CD14-positive monocyte (primary cell): Measurements from ENCODE around the gene KRTAP19-2. TPM values are rescaled to one million over a fixed set of nuclear protein-coding genes. Genes with fewer than 3 reads are reported as not detected.

Experiments
- DNase-seq, 3 donors: peaks; one replicate each; pipeline ENCODE4 v3.0.0-alpha.2; 2011 to 2022
- H2AFZ ChIP-seq: 2 replicates; pipeline ENCODE4 v1.6.0; 2012; ENCODE audit warnings: mild to moderate bottlenecking, low read depth, low read length, inconsistent platforms; ENCODE audit not compliant: insufficient read depth, poor library complexity, severe bottlenecking
- H3K27ac ChIP-seq, 2 donors: 1 replicate in 1 of 2; 2 replicates in 1 of 2; pipeline ENCODE4 v1.5.1; 2012 to 2013; ENCODE audit warnings: low read length in 2 of 2, control low read depth in 1 of 2, inconsistent platforms in 1 of 2, low read depth in 1 of 2, mild to moderate bottlenecking in 1 of 2
- H3K27me3 ChIP-seq, 2 donors: one replicate each; pipeline versions ENCODE4 v1.6.0 to v1.6.1; 2011 to 2013; ENCODE audit warnings: low read length in 2 of 2; ENCODE audit not compliant: control insufficient read depth in 2 of 2, insufficient read depth in 2 of 2
- H3K36me3 ChIP-seq, 2 donors: replicated peaks in 1 of 2; 1 replicate in 1 of 2; 2 replicates in 1 of 2; pipeline versions ENCODE4 v1.5.1 to v1.6.1; 2012 to 2013; ENCODE audit warnings: low read length in 2 of 2, control low read depth in 1 of 2, inconsistent platforms in 1 of 2, mild to moderate bottlenecking in 1 of 2; ENCODE audit not compliant: insufficient read depth in 2 of 2, control insufficient read depth in 1 of 2
- H3K4me1 ChIP-seq, 2 donors: 1 replicate in 1 of 2; 2 replicates in 1 of 2; pipeline versions ENCODE4 v1.5.1 to v1.6.1; 2012 to 2013; ENCODE audit warnings: low read length in 2 of 2, control low read depth in 1 of 2, inconsistent platforms in 1 of 2, mild to moderate bottlenecking in 1 of 2, moderate library complexity in 1 of 2; ENCODE audit not compliant: insufficient read depth in 2 of 2, control insufficient read depth in 1 of 2
- H3K4me2 ChIP-seq: replicated peaks from 2 replicates; pipeline ENCODE3; 2012; ENCODE audit warnings: low read length, moderate library complexity, mild to moderate bottlenecking; ENCODE audit not compliant: poor library complexity, severe bottlenecking; ENCODE audit errors: extremely low read depth
- H3K4me3 ChIP-seq, 3 experiments: fragments of 200-600 bp in 1 of 3; sonication (generic) in 1 of 3; replicated peaks in 1 of 3; 1 replicate in 2 of 3; 2 replicates in 1 of 3; pipeline ENCODE4 v1.5.1; 2011 to 2013; ENCODE audit warnings: low read length in 3 of 3, mild to moderate bottlenecking in 3 of 3, control low read depth in 2 of 3, low read depth in 2 of 3, inconsistent platforms in 1 of 3, moderate library complexity in 1 of 3
- H3K79me2 ChIP-seq: 2 replicates; pipeline ENCODE4 v1.6.0; 2012; ENCODE audit warnings: mild to moderate bottlenecking, control low read depth, inconsistent platforms, low read length, moderate library complexity; ENCODE audit not compliant: insufficient read depth
- H3K9ac ChIP-seq: 2 replicates; pipeline ENCODE4 v1.6.0; 2017; ENCODE audit warnings: low read length, mild to moderate bottlenecking; ENCODE audit not compliant: insufficient read depth, poor library complexity, severe bottlenecking
- H3K9me3 ChIP-seq, 2 donors: replicated peaks in 1 of 2; 1 replicate in 1 of 2; 2 replicates in 1 of 2; pipeline versions ENCODE4 v1.5.1 to v1.6.1; 2012 to 2013; ENCODE audit warnings: low read length in 2 of 2, control low read depth in 1 of 2; ENCODE audit not compliant: control insufficient read depth in 1 of 2, insufficient read depth in 1 of 2
- H4K20me1 ChIP-seq: 2 replicates; pipeline ENCODE4 v1.6.0; 2012; ENCODE audit warnings: mild to moderate bottlenecking, low read length, control low read depth, moderate library complexity; ENCODE audit not compliant: insufficient read depth
- H3K27ac Mint-ChIP-seq, 7 donors: one replicate each; pipeline ENCODE4 v1.8.0; 2020; ENCODE audit warnings: mild to moderate bottlenecking in 7 of 7, mixed read lengths in 7 of 7, moderate library complexity in 6 of 7, inconsistent platforms in 2 of 7
- H3K27me3 Mint-ChIP-seq, 3 donors: one replicate each; pipeline ENCODE4 v1.8.0; 2021 to 2022; ENCODE audit warnings: low read depth in 3 of 3, mild to moderate bottlenecking in 3 of 3, mixed read lengths in 3 of 3, moderate library complexity in 3 of 3, inconsistent platforms in 1 of 3
- H3K36me3 Mint-ChIP-seq, 2 donors: one replicate each; pipeline ENCODE4 v1.8.0; 2020; ENCODE audit warnings: mixed read lengths in 2 of 2, inconsistent platforms in 1 of 2, mild to moderate bottlenecking in 1 of 2
- H3K4me1 Mint-ChIP-seq: one replicate; pipeline ENCODE4 v1.8.0; 2020; ENCODE audit warnings: mild to moderate bottlenecking, mixed read lengths
- H3K4me3 Mint-ChIP-seq, 2 donors: one replicate each; pipeline ENCODE4 v1.8.0; 2020; ENCODE audit warnings: mild to moderate bottlenecking in 2 of 2, mixed read lengths in 2 of 2, moderate library complexity in 1 of 2
- H3K9me3 Mint-ChIP-seq, 7 donors: one replicate each; pipeline ENCODE4 v1.8.0; 2020 to 2022; ENCODE audit warnings: mixed read lengths in 7 of 7, mild to moderate bottlenecking in 6 of 7, moderate library complexity in 6 of 7, inconsistent platforms in 2 of 7
- WGBS: methylation state at CpG from one replicate; pipeline ENCODE4 v1.1.5; 2013; ENCODE audit warnings: missing lambda C conversion rate; ENCODE audit not compliant: insufficient coverage; 5-methylcytosine and 5-hydroxymethylcytosine counted together
- intact Hi-C, 2 donors: fragments of 100-400 bp; cut with micrococcal nuclease; formaldehyde crosslinking; loops; one replicate each; pipeline versions ENCODE4 v1.15.0 to v1.15.1; 2023
- polyA plus RNA-seq, 3 donors: library from polyadenylated mRNA; depleted of rRNA in 1 of 3; unstranded in 2 of 3; stranded (reverse) in 1 of 3; fragments of 300-500 nt in 2 of 3; fragments of >200 nt in 1 of 3; fragmentation: Illumina TruSeq in 2 of 3; gene quantifications; 1 replicate in 2 of 3; 2 replicates in 1 of 3; pipeline ENCODE4 v1.2.3, GENCODE V29; 2012 to 2021
- small RNA-seq: library from RNA; depleted of rRNA; stranded (forward); fragments of <200 nt; gene quantifications from one replicate; pipeline ENCODE3, GENCODE V24; 2012; ENCODE audit warnings: low read depth; ENCODE audit not compliant: insufficient read length
- TF ChIP-seq, protein P1 (sequence below): fragments of 200-600 bp; IDR thresholded peaks from one replicate; pipeline ENCODE4 v1.8.0; 2022; ENCODE audit warnings: antibody characterized with exemption, mild to moderate bottlenecking

The KRTAP19-2 gene
- polyA plus RNA-seq, 3 donors: not detected

GRCh38 chr21:30439975-30440374 is 47.3 kb downstream of the KRTAP19-2 start, which contains the start of gene KRTAP15-1:
KRTAP15-1 (plus strand) TSS chr21:30440275; CDS start chr21:30440328, 53 bp downstream.
- Mint-ChIP-seq H3K9me3 (peaks cover 0 to 8% (median 1%) of the 10 kb centered on the region in 7 donors), H3K4me1 (no peaks in the 10 kb centered on the region), H3K36me3 (no peaks in the 10 kb centered on the region), H3K4me3 (no peak within 1 kb of the TSS), H3K27me3 (no peaks in the 10 kb centered on the region), H3K27ac (no peak within 1 kb of the TSS)
- H3K9ac ChIP-seq: no peak within 1 kb of the TSS
- no peaks in the 10 kb centered on the region for H3K27me3 ChIP-seq
- WGBS: 93% methylated on average over 3 of the region's 5 CpGs
- H3K9me3 ChIP-seq: no peaks in the 10 kb centered on the region
- H3K4me2 ChIP-seq: no peak within 1 kb of the TSS
- no peak within 1 kb of the TSS for H3K4me3 ChIP-seq
- no peaks in the 10 kb centered on the region for H4K20me1 ChIP-seq
- no peaks in the 10 kb centered on the region for H3K79me2 ChIP-seq
- no peak within 1 kb of the TSS for H2AFZ ChIP-seq
- intact Hi-C loops: no loop called here
- no peaks in the 10 kb centered on the region for H3K4me1 ChIP-seq
- H3K27ac ChIP-seq: no peak within 1 kb of the TSS
- TF ChIP-seq, protein P1, sequence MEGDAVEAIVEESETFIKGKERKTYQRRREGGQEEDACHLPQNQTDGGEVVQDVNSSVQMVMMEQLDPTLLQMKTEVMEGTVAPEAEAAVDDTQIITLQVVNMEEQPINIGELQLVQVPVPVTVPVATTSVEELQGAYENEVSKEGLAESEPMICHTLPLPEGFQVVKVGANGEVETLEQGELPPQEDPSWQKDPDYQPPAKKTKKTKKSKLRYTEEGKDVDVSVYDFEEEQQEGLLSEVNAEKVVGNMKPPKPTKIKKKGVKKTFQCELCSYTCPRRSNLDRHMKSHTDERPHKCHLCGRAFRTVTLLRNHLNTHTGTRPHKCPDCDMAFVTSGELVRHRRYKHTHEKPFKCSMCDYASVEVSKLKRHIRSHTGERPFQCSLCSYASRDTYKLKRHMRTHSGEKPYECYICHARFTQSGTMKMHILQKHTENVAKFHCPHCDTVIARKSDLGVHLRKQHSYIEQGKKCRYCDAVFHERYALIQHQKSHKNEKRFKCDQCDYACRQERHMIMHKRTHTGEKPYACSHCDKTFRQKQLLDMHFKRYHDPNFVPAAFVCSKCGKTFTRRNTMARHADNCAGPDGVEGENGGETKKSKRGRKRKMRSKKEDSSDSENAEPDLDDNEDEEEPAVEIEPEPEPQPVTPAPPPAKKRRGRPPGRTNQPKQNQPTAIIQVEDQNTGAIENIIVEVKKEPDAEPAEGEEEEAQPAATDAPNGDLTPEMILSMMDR: no peak
- no peak for DNase-seq
- no peaks in the 10 kb centered on the region for H3K36me3 ChIP-seq

Small RNA genes lying within 50 kb of the gene (small RNA-seq; reads per million reads assigned to genes)
- not detected for gene AP000567.1
- not detected for gene KRTAP19-10P
- not detected for gene KRTAP19-11P
- not detected for gene KRTAP19-9P

Other genes with a start within 250 kb of the KRTAP19-2 start
- not detected for gene KRTAP24-1, start 204.5 kb downstream of the KRTAP19-2 start, polyA plus RNA-seq
- not detected for gene KRTAP25-1, start 197.9 kb downstream of the KRTAP19-2 start, polyA plus RNA-seq
- not detected for gene KRTAP26-1, start 167.1 kb downstream of the KRTAP19-2 start, polyA plus RNA-seq
- not detected for gene KRTAP27-1, start 149.7 kb downstream of the KRTAP19-2 start, polyA plus RNA-seq
- gene KRTAP23-1, start 138.8 kb downstream of the KRTAP19-2 start, polyA plus RNA-seq: not detected
- not detected for gene KRTAP13-2, start 115.2 kb downstream of the KRTAP19-2 start, polyA plus RNA-seq
- gene KRTAP13-1, start 91.4 kb downstream of the KRTAP19-2 start, polyA plus RNA-seq: not detected
- gene KRTAP13-3, start 61.5 kb downstream of the KRTAP19-2 start, polyA plus RNA-seq: not detected
- not detected for gene KRTAP13-4, start 57.2 kb downstream of the KRTAP19-2 start, polyA plus RNA-seq
- not detected for gene KRTAP15-1, start 47.2 kb downstream of the KRTAP19-2 start, polyA plus RNA-seq
- gene KRTAP19-1, start 7.1 kb downstream of the KRTAP19-2 start, polyA plus RNA-seq: not detected
- not detected for gene KRTAP19-3, start 4.6 kb upstream of the KRTAP19-2 start, polyA plus RNA-seq
- not detected for gene KRTAP19-4, start 9.7 kb upstream of the KRTAP19-2 start, polyA plus RNA-seq
- gene KRTAP19-5, start 14.7 kb upstream of the KRTAP19-2 start, polyA plus RNA-seq: not detected
- gene KRTAP19-6, start 54.4 kb upstream of the KRTAP19-2 start, polyA plus RNA-seq: not detected
- gene KRTAP19-7, start 73.9 kb upstream of the KRTAP19-2 start, polyA plus RNA-seq: not detected
- not detected for gene KRTAP22-2, start 103.0 kb upstream of the KRTAP19-2 start, polyA plus RNA-seq
- not detected for gene KRTAP6-3, start 105.0 kb upstream of the KRTAP19-2 start, polyA plus RNA-seq
- not detected for gene KRTAP6-2, start 111.5 kb upstream of the KRTAP19-2 start, polyA plus RNA-seq
- not detected for gene KRTAP22-1, start 113.7 kb upstream of the KRTAP19-2 start, polyA plus RNA-seq
- not detected for gene KRTAP6-1, start 126.5 kb upstream of the KRTAP19-2 start, polyA plus RNA-seq
- not detected for gene KRTAP20-1, start 129.0 kb upstream of the KRTAP19-2 start, polyA plus RNA-seq
- not detected for gene KRTAP20-4, start 133.2 kb upstream of the KRTAP19-2 start, polyA plus RNA-seq
- not detected for gene KRTAP20-2, start 147.8 kb upstream of the KRTAP19-2 start, polyA plus RNA-seq
- not detected for gene KRTAP20-3, start 155.4 kb upstream of the KRTAP19-2 start, polyA plus RNA-seq
- gene KRTAP21-3, start 231.3 kb upstream of the KRTAP19-2 start, polyA plus RNA-seq: not detected